Right lobe of liver (tissue), 4 donors: ENCODE data around the gene KHDRBS2.

Experiments used
- CTCF ChIP-seq, 4 donors: fragments of 200-600 bp in 3 of 4; fragments of 450-650 bp in 1 of 4; IDR thresholded peaks; one replicate each; pipeline versions ENCODE4 v1.5.1 to v1.8.0; 2016 to 2022; ENCODE audit warnings: antibody characterized with exemption in 4 of 4, mild to moderate bottlenecking in 2 of 4
- POLR2A ChIP-seq: fragments of 450-650 bp; IDR thresholded peaks from one replicate; pipeline ENCODE4 v1.6.1; 2017; ENCODE audit warnings: antibody characterized with exemption, mild to moderate bottlenecking
- donor health status: DM: no; HTN: no; CAD: no.
- donor health status: DM: no; HTN: no; CAD: no.
- donor health status: DM: no; HTN: yes; CAD: no.

GRCh38 chr6:62288562-62288961 lies 2.5 kb upstream of the KHDRBS2 start:
- no peak for TF ChIP-seq CTCF (IDR thresholded peaks at IDR 0.05)
- no peak for TF ChIP-seq POLR2A
